Measurements from ENCODE around the gene TLE7.

TLE7 gene

DNA sequence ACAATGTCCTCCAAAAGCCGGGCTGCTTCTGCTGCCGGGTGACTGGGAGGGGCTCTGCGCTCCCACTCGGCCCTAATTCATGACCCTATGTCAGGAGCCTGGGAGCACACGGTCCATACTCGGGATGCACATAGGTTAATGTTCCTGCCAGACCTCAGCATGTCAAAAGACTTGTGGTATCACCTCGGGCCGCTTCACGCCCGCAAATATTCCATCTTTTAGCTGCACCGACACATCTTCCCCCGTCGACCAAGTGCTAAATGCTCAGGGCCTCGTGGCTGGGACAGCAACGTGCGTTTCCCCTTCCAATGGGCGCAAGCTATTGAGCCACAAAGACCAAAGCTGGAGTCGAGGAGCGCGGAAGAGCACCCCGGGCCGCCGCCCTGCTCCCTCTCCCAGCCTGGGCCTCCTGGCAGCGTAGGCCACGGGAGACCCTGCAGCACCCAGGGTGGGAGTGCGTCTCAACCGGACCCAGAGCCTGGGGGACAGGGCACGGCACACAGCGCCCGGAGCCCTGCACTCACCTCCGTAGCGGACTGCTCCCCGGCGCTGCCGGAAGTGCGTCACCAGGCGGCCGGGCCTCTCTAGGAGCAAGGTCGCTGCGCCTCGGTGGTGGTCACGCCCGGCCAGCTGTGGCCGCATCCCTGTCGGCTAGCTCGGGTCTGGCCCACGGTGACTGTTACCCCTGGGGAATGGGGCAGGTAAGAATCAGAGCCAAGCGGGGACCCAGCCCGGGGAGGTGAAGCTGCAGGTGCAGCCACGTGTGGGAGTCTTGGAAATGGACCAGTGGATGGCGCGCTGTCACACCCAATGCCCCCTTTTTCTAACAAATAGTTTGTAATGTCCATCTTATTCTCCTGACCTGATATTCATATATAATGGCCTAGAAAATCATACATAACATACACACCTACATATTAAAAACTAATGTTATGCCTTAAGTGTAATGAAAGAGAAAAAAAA lies 20.1 kb upstream of the TLE7 start, which contains the start of gene ZNF23:
Gene ZNF23, minus strand, starts transcription at position 562 of the 963 bp plus-strand sequence. CDS start 5,451 bp downstream, outside the sequence.
- peak; percentile 90 for DNase-seq (ENCODE audit: extremely low read depth, insufficient read length)
- Histone ChIP-seq H3K36me3 (ENCODE audit: control insufficient read depth, insufficient read depth, low read length) (no peaks in the 10 kb centered on the region), H3K4me3 (replicated peaks; ENCODE audit: low read depth, low read length) (peak within 1 kb of the TSS; percentile 97), H3K27me3 (replicated peaks; ENCODE audit: control insufficient read depth, insufficient read depth, low read length) (no peaks in the 10 kb centered on the region)
- TF ChIP-seq, protein P1, sequence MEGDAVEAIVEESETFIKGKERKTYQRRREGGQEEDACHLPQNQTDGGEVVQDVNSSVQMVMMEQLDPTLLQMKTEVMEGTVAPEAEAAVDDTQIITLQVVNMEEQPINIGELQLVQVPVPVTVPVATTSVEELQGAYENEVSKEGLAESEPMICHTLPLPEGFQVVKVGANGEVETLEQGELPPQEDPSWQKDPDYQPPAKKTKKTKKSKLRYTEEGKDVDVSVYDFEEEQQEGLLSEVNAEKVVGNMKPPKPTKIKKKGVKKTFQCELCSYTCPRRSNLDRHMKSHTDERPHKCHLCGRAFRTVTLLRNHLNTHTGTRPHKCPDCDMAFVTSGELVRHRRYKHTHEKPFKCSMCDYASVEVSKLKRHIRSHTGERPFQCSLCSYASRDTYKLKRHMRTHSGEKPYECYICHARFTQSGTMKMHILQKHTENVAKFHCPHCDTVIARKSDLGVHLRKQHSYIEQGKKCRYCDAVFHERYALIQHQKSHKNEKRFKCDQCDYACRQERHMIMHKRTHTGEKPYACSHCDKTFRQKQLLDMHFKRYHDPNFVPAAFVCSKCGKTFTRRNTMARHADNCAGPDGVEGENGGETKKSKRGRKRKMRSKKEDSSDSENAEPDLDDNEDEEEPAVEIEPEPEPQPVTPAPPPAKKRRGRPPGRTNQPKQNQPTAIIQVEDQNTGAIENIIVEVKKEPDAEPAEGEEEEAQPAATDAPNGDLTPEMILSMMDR (IDR thresholded peaks at IDR 0.05; ENCODE audit: insufficient read depth, low read length, poor library complexity, severe bottlenecking), result peak; percentile 45

DNA sequence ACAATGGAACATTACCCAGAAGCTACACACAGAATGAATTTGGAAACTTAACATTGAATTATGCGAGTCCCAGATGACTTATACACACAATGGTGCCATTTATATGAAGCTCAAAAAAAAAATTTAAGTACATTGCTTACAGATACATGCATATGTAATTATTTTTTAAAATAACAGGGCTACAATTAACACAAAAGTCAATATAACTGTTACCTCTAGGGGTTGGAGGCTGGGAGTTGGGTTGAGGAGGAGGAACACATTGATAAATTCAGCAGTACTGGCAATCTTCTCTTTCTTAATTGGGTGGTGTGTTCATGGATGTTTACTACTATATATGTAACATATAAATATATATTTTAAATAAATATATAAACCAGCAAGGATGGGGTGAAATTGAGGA lies 19.1 kb upstream of the TLE7 start:
- TF ChIP-seq, protein P1 (IDR thresholded peaks at IDR 0.05; ENCODE audit: insufficient read depth, low read length, poor library complexity, severe bottlenecking), result no peak
- Histone ChIP-seq H3K27me3 (replicated peaks; ENCODE audit: control insufficient read depth, insufficient read depth, low read length) (no peaks in the 10 kb centered on the region), H3K36me3 (ENCODE audit: control insufficient read depth, insufficient read depth, low read length) (peaks cover 3% of the 10 kb centered on the region), H3K4me3 (replicated peaks; ENCODE audit: low read depth, low read length) (peak overlapping the region; percentile 97)
- DNase-seq (ENCODE audit: extremely low read depth, insufficient read length), result no peak

DNA sequence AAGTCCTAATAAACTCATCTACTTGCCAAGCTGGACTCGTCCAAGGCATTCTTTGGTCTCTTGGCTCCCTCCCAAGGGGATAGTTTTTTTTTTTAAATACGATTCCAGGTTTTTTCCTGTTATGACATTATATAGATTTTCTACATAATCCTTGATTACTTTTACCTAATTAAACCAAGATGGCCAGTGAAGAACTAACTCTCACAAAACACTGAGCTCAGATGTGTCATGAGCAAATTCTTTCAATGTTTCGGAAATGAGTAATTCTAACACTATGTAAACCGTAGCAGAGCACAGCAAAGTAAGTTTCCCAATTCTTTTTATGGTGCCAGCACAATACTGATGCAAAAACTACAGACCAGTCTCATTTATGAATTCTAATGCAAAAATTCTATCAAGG lies 18.4 kb upstream of the TLE7 start:
- no peak for DNase-seq (ENCODE audit: extremely low read depth, insufficient read length)
- TF ChIP-seq, protein P1 (IDR thresholded peaks at IDR 0.05; ENCODE audit: insufficient read depth, low read length, poor library complexity, severe bottlenecking), result no peak
- Histone ChIP-seq H3K4me3 (replicated peaks; ENCODE audit: low read depth, low read length) (no peak overlapping the region), H3K36me3 (ENCODE audit: control insufficient read depth, insufficient read depth, low read length) (peaks cover 5% of the 10 kb centered on the region), H3K27me3 (replicated peaks; ENCODE audit: control insufficient read depth, insufficient read depth, low read length) (no peaks in the 10 kb centered on the region)

DNA sequence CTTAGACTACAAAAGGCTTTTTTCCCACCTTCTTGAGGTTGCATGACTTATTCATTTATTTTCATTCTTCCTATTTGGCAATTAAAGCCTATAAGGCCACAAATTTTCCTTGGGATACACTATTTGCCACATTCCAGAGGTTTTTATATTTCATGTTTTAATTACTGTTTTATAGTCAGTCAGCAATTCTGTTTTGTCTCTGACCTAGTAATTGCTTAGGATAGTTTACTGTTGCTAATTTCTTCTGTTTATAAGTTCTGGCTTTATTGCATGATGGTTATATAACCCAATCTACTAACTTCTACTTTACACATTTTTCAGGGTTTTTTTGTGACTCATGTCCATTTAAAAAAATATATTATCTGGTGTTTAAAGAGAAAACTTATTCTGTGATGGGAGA lies 17.7 kb upstream of the TLE7 start:
- TF ChIP-seq, protein P1 (IDR thresholded peaks at IDR 0.05; ENCODE audit: insufficient read depth, low read length, poor library complexity, severe bottlenecking), result no peak
- no peak for DNase-seq (ENCODE audit: extremely low read depth, insufficient read length)
- Histone ChIP-seq H3K36me3 (ENCODE audit: control insufficient read depth, insufficient read depth, low read length) (peaks cover 6% of the 10 kb centered on the region), H3K27me3 (replicated peaks; ENCODE audit: control insufficient read depth, insufficient read depth, low read length) (no peaks in the 10 kb centered on the region), H3K4me3 (replicated peaks; ENCODE audit: low read depth, low read length) (no peak overlapping the region)

DNA sequence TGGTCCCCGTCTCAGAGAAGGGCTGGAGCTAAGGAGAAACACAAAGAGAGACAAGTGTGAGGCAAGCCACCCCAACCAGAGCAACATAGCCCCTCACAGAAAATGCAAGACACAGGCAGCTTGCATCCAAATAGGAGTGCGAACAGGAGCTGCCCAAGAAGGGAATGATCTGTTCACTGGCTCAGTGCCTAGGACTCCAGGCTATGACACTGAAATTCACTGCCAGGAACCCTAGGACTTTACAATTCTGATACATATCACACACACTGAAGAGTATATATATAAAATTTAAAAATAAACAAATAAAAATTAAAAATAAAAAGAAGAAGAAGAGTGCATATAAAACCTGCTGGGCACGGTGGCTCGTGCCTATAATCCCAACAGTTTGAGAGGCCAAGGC lies 14.9 kb upstream of the TLE7 start:
- Histone ChIP-seq H3K36me3 (ENCODE audit: control insufficient read depth, insufficient read depth, low read length) (peaks cover 14% of the 10 kb centered on the region), H3K4me3 (replicated peaks; ENCODE audit: low read depth, low read length) (no peak overlapping the region), H3K27me3 (replicated peaks; ENCODE audit: control insufficient read depth, insufficient read depth, low read length) (no peaks in the 10 kb centered on the region)
- TF ChIP-seq, protein P1 (IDR thresholded peaks at IDR 0.05; ENCODE audit: insufficient read depth, low read length, poor library complexity, severe bottlenecking), result no peak
- DNase-seq (ENCODE audit: extremely low read depth, insufficient read length), result no peak
